GM18502 (cell line): ENCODE results near the gene POMT1.
"Not testable (repeated sequence)": the region's sequence is repeated elsewhere in the genome, so short reads cannot be mapped to it uniquely, and the experiment has no call there.

ENCODE experiments used
- ATAC-seq: cut with Tn5 transposase; IDR thresholded peaks from one replicate; pipeline ENCODE4 v1.9.1; 2021; ENCODE audit warnings: mild to moderate bottlenecking; ENCODE audit not compliant: unreplicated experiment, poor library complexity

POMT1 gene

GRCh38 chr9:131545786-131546335 lies 43.1 kb downstream of the POMT1 start:
- ATAC-seq = no peak

- ATAC-seq = no peak
Measured at GRCh38 chr9:131546336-131547084, 43.8 kb downstream of the POMT1 start.

DNA sequence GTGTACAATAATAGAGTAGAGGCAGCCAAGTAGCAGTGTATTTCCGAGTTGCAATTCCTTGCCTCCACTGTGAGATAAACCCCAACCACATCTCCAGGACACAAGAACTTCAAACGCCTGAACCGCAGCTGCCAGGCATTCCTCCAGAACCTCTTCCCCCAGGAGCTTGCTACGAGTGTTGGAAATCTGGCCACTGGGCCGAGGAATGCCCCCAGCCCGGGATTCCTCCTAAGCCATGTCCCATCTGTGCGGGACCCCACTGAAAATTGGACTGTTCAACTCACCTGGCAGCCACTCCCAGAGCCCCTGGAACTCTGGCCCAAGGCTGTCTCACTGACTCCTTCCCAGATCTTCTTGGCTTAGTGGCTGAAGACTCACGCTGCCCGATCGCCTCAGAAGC lies 46.5 kb downstream of the POMT1 start:
- not testable (repeated sequence) for ATAC-seq

DNA sequence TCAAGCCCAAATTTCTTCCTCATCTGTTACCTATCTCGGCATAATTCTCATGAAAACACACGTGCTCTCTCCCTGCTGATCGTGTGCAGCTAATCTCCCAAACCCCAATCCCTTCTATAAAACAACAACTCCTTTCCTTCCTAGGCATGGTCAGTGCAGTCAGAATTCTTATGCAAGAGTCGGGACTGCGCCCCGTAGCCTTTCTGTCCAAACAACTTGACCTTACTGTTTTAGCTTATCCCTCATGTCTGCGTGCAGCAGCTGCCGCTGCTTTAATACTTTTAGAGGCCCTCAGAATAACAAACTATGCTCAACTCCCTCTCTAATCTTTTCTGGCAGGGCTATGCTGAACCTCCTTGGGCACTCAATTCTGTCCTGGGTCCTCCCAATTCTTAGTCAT lies 47.7 kb downstream of the POMT1 start:
- ATAC-seq = not testable (repeated sequence)

- no peak for ATAC-seq
Measured at GRCh38 chr9:131552030-131552429, 49.3 kb downstream of the POMT1 start.

- no peak for ATAC-seq
Measured at GRCh38 chr9:131554087-131554842, 51.5 kb downstream of the POMT1 start.

GRCh38 chr9:131554843-131555351 lies 52.2 kb downstream of the POMT1 start:
- ATAC-seq = no peak

- no peak for ATAC-seq
Measured at GRCh38 chr9:131555841-131556673, 53.3 kb downstream of the POMT1 start.

DNA sequence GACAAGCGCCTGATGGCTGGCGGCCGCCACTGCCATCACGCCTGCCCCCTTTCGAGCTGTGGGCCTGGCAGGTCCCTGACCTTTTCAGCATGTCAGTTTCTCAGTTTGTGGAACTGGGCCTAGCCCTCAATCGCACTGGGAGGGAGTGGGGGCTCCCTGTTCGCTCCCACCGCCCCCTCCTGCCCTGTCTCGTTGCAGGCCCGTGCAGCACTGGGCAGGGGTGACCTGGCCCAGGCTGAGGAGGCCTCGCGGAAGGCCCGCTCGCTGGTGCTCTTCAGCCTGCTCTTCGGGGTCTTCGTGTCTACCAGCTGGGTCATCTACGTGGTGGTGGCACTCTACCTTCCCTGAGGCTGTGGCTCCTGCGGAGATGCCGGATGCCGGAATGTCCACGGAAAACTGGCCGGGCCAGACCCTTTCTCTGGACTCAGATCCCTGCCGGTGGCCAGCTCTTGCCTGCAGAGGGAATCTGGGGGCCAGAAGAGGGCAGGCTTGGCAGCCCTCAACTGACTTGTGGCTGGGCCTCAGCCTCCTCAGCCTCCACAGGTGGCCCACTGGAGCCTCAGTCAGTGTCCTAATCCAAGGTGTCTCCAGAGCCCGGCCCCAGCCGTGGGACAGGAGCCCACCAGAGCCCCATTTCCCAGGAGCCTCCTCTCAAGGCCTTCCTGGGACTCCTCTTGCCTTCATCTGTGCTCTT lies 55.3 kb downstream of the POMT1 start:
- ATAC-seq = no peak

- ATAC-seq = no peak
Measured at GRCh38 chr9:131559421-131560000, 56.8 kb downstream of the POMT1 start.

GRCh38 chr9:131562032-131562959 lies 59.6 kb downstream of the POMT1 start:
- ATAC-seq = no peak

DNA sequence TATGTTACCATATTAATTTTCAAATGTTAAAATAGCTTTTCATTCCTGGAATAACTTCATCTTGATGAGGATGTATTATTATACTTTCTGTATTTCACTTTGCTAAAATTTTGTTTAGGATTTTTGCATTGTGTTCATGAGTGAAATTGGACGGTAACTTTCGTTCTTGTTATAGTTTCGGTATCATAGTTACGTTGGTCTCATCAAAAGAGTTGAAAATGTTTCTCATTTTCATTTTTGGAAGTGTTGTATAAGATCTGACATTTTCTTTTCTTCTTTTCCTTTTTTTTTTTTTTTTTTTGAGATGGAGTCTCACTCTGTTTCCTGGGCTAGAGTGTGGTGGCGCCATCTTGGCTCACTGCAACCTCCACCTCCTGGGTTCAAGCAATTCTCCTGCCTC lies 62.7 kb downstream of the POMT1 start:
- no peak for ATAC-seq

- no peak for ATAC-seq
Measured at GRCh38 chr9:131566158-131566557, 63.4 kb downstream of the POMT1 start.

GRCh38 chr9:131567910-131568309 lies 65.2 kb downstream of the POMT1 start:
- ATAC-seq = no peak
